Gastrocnemius medialis (tissue), 4 donors: ENCODE measurements around the gene TOX4. TPM values are rescaled to one million over a fixed set of nuclear protein-coding genes. Genes with fewer than 3 reads are reported as not detected.

Experiments
- ATAC-seq, 2 donors: fragments of 150-250 bp; one replicate each; pipeline ENCODE4 v1.9.1; 2016
- DNase-seq, 2 donors: peaks; one replicate each; pipeline ENCODE4 v3.0.0-alpha.2; 2019
- H3K27ac ChIP-seq, 4 donors: fragments of 200-600 bp; sonication (generic); 1 replicate in 1 of 4; 2 replicates in 3 of 4; pipeline ENCODE4 v1.5.1; 2016 to 2018; ENCODE audit warnings: mild to moderate bottlenecking in 2 of 4, moderate library complexity in 1 of 4
- H3K27me3 ChIP-seq, 3 donors: fragments of 200-600 bp; sonication (generic) in 2 of 3; 1 replicate in 1 of 3; 2 replicates in 2 of 3; pipeline versions ENCODE4 v1.5.1 to v1.6.0; 2016 to 2019; ENCODE audit warnings: mild to moderate bottlenecking in 1 of 3, moderate library complexity in 1 of 3
- H3K36me3 ChIP-seq, 2 donors: fragments of 200-600 bp; sonication (generic) in 1 of 2; one replicate each; pipeline ENCODE4 v1.5.1; 2017 to 2018
- H3K4me1 ChIP-seq, 2 donors: fragments of 200-600 bp; sonication (generic) in 1 of 2; one replicate each; pipeline ENCODE4 v1.5.1; 2016 to 2017; ENCODE audit warnings: mild to moderate bottlenecking in 2 of 2
- H3K4me3 ChIP-seq, 4 donors: fragments of 200-600 bp; sonication (generic) in 3 of 4; 1 replicate in 1 of 4; 2 replicates in 3 of 4; pipeline ENCODE4 v1.5.1; 2016 to 2019; ENCODE audit warnings: mild to moderate bottlenecking in 2 of 4
- H3K9me3 ChIP-seq, 3 donors: fragments of 200-600 bp; sonication (generic) in 2 of 3; 1 replicate in 1 of 3; 2 replicates in 2 of 3; pipeline ENCODE4 v1.5.1; 2016 to 2019
- POLR2A ChIP-seq, 2 donors: fragments of 450-650 bp; IDR thresholded peaks; one replicate each; pipeline ENCODE4 v1.6.1; 2017; ENCODE audit warnings: antibody characterized with exemption in 2 of 2, mild to moderate bottlenecking in 2 of 2, moderate library complexity in 2 of 2
- in situ Hi-C, 4 donors: fragments of 200-750 bp; cut with MboI; loops; one replicate each; pipeline versions ENCODE4 v1.15.0 to v1.8.0; 2017; ENCODE audit warnings: low sequenced_read_pairs in 4 of 4
- intact Hi-C: fragments of 100-400 bp; cut with DNase I; formaldehyde crosslinking; loops from one replicate; pipeline ENCODE4 v1.15.1; 2023; ENCODE audit warnings: low total_unique reads
- total RNA-seq, 4 donors: library from RNA; depleted of rRNA; stranded (reverse); fragments of >200 nt; gene quantifications; one replicate each; pipeline versions ENCODE4 v1.1.0 to v1.2.3, GENCODE V29; 2016
- TF ChIP-seq, protein P1 (sequence below), 5 experiments: fragments of 450-650 bp in 3 of 5; fragments of 200-600 bp in 2 of 5; sonication (generic) in 2 of 5; IDR thresholded peaks in 4 of 5; conservative IDR thresholded peaks in 1 of 5; 1 replicate in 4 of 5; 2 replicates in 1 of 5; pipeline ENCODE4 v1.5.1; 2016 to 2019; ENCODE audit warnings: antibody characterized with exemption in 5 of 5, mild to moderate bottlenecking in 3 of 5, moderate library complexity in 3 of 5

TOX4 gene
- total RNA-seq, 4 donors from 2014 or later: 57.2 to 135 (median 112) TPM

DNA sequence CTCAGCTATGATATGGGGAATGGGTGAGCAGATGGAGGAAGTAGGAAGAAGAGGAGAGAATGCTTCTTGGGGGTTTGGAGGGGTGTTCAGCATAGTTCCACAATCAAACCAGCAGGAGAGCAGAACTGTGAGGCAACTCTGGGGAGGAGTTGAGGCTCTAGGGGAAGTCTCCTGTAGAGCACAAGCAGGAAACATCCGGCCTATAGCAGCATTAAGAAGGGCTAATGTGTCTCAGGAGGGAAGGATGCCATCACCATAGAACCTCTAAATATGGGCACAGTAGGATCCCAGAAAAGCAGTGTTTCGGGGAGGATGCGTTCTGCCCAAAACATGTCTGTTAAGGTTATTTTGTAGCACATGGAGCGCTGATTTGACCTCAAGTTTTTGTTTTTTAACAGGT is 57.6 kb downstream of the TOX4 start:
- Histone ChIP-seq H3K4me3 (no peak overlapping the region), H3K27me3 (peaks cover 32 to 54% (median 42%) of the 10 kb centered on the region in 3 donors), H3K36me3 (no peaks in the 10 kb centered on the region), H3K9me3 (no peaks in the 10 kb centered on the region), H3K27ac (no peak overlapping the region), H3K4me1 (peaks cover 0 to 8% of the 10 kb centered on the region in 2 donors)
- ATAC-seq (no peak), DNase-seq (no peak)
- TF ChIP-seq, protein P1, sequence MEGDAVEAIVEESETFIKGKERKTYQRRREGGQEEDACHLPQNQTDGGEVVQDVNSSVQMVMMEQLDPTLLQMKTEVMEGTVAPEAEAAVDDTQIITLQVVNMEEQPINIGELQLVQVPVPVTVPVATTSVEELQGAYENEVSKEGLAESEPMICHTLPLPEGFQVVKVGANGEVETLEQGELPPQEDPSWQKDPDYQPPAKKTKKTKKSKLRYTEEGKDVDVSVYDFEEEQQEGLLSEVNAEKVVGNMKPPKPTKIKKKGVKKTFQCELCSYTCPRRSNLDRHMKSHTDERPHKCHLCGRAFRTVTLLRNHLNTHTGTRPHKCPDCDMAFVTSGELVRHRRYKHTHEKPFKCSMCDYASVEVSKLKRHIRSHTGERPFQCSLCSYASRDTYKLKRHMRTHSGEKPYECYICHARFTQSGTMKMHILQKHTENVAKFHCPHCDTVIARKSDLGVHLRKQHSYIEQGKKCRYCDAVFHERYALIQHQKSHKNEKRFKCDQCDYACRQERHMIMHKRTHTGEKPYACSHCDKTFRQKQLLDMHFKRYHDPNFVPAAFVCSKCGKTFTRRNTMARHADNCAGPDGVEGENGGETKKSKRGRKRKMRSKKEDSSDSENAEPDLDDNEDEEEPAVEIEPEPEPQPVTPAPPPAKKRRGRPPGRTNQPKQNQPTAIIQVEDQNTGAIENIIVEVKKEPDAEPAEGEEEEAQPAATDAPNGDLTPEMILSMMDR (IDR thresholded peaks at IDR 0.05 in 4 of 5, conservative IDR thresholded peaks at IDR 0.05 in 1 of 5): no peak
- TF ChIP-seq POLR2A (IDR thresholded peaks at IDR 0.05): no peak
- in situ Hi-C loops (no loop called here), intact Hi-C loops (no loop called here)

- ATAC-seq: no peak
- TF ChIP-seq, protein P1 (IDR thresholded peaks at IDR 0.05 in 4 of 5, conservative IDR thresholded peaks at IDR 0.05 in 1 of 5): no peak
- no peak for TF ChIP-seq POLR2A (IDR thresholded peaks at IDR 0.05)
- in situ Hi-C loops: no loop called here
- Histone ChIP-seq H3K4me1 (peaks cover 0 to 8% of the 10 kb centered on the region in 2 donors), H3K9me3 (no peaks in the 10 kb centered on the region), H3K36me3 (no peaks in the 10 kb centered on the region), H3K4me3 (peak overlapping the region in 3 of 4 donors; percentile 15 to 49 (median 43)), H3K27me3 (peaks cover 32 to 54% (median 42%) of the 10 kb centered on the region in 3 donors), H3K27ac (no peak overlapping the region)
- DNase-seq: no peak
- intact Hi-C loops: no loop called here
These were observed 58.8 kb downstream of the TOX4 start for GRCh38 chr14:21535545-21536417.

GRCh38 chr14:21536418-21537089 is 59.6 kb downstream of the TOX4 start:
- intact Hi-C loops: no loop called here
- Histone ChIP-seq H3K27me3 (peaks cover 32 to 54% (median 42%) of the 10 kb centered on the region in 3 donors), H3K9me3 (no peaks in the 10 kb centered on the region), H3K27ac (no peak overlapping the region), H3K36me3 (no peaks in the 10 kb centered on the region), H3K4me1 (peaks cover 0 to 8% of the 10 kb centered on the region in 2 donors), H3K4me3 (peak overlapping the region in 3 of 4 donors; percentile 15 to 49 (median 43))
- no peak for ATAC-seq
- no peak for DNase-seq
- TF ChIP-seq, protein P1 (IDR thresholded peaks at IDR 0.05 in 4 of 5, conservative IDR thresholded peaks at IDR 0.05 in 1 of 5): no peak
- no peak for TF ChIP-seq POLR2A (IDR thresholded peaks at IDR 0.05)
- in situ Hi-C loops: no loop called here

- DNase-seq: no peak
- no peaks in the 10 kb centered on the region for H3K9me3 ChIP-seq
- H3K4me3 ChIP-seq: peak overlapping the region in 2 of 4 donors; percentile 15 to 49
- no peak for ATAC-seq
- H3K27me3 ChIP-seq: peaks cover 32 to 54% (median 42%) of the 10 kb centered on the region in 3 donors
- in situ Hi-C loops: no loop called here
- no peak overlapping the region for H3K27ac ChIP-seq
- intact Hi-C loops: no loop called here
- TF ChIP-seq, protein P1 (IDR thresholded peaks at IDR 0.05 in 4 of 5, conservative IDR thresholded peaks at IDR 0.05 in 1 of 5): no peak
- no peak for TF ChIP-seq POLR2A (IDR thresholded peaks at IDR 0.05)
- H3K4me1 ChIP-seq: peaks cover 0 to 8% of the 10 kb centered on the region in 2 donors
- H3K36me3 ChIP-seq: no peaks in the 10 kb centered on the region
These were observed 60.1 kb downstream of the TOX4 start for GRCh38 chr14:21537090-21537424.
